ENCODE results near the gene EAPP. TPM values are rescaled to one million over a fixed set of nuclear protein-coding genes. Genes with fewer than 3 reads are reported as not detected.

EAPP gene
- total and polyA plus RNA-seq, 2 of the 4 experiments (the other 2 are of a cell fraction), result 29.9 to 32.3 TPM

DNA sequence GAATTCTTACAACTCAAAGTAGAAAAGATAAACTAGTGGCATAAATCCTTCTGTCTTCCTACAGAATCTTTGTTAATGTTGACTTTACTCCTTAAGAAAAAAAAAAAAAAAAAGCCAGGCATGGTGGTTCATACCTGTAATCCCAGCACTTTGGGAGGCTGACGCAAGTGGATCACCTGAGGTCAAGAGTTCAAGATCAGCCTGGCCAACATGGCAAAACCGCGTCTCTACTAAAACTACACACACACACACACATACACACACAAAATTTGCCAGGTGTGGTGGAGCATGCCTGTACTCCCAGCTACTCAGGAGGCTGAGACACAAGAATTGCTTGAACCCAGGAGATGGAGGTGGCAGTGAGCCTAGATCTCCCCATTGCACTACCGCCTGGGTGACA is 59.8 kb downstream of the EAPP start:
- TF ChIP-seq CTCF (conservative IDR thresholded peaks at IDR 0.05; ENCODE audit: low read depth, low read length) (no peak), CHD1 (IDR thresholded peaks at IDR 0.05; ENCODE audit: low read depth, low read length) (no peak)
- ChIA-PET CTCF (no interaction called here), POLR2A (ENCODE audit: unreplicated experiment) (no interaction called here)
- H2BK15ac ChIP-seq (ENCODE audit: low read depth, low read length), result no peak overlapping the region
- no peak overlapping the region for H3K4me2 ChIP-seq (ENCODE audit: low read depth, low read length)
- H2AK9ac ChIP-seq (replicated peaks; ENCODE audit: low read depth, low read length, poor library complexity), result no peak overlapping the region
- no peaks in the 10 kb centered on the region for H3K9me1 ChIP-seq (ENCODE audit: insufficient read depth, low read length)
- H3K56ac ChIP-seq (ENCODE audit: extremely low read depth, insufficient read depth, low read length), result no peak overlapping the region
- H2AK5ac ChIP-seq (ENCODE audit: low read depth, low read length), result no peak overlapping the region
- no peaks in the 10 kb centered on the region for H3K36me3 ChIP-seq (ENCODE audit: control insufficient read depth, insufficient read depth, low read length)
- H3K79me1 ChIP-seq (ENCODE audit: low read depth in 1 of 2, low read length in 2 of 2), result no peaks in the 10 kb centered on the region
- no peak overlapping the region for H3K27ac ChIP-seq (ENCODE audit: insufficient read depth, low read length)
- H3K4me3 ChIP-seq (ENCODE audit: insufficient read depth, low read depth, low read length), result no peak overlapping the region
- no peak overlapping the region for H4K8ac ChIP-seq (ENCODE audit: low read depth in 2 of 2, low read length in 2 of 2)
- no peak overlapping the region for H2AFZ ChIP-seq (replicated peaks; ENCODE audit: low read length, poor library complexity)
- no TSS peak for BruUV-seq (replicated peaks)
- no peak overlapping the region for H2BK5ac ChIP-seq (ENCODE audit: low read depth, low read length, poor library complexity, severe bottlenecking)
- ATAC-seq (ENCODE audit: low read depth) (no peak), DNase-seq (no peak)
- in situ Hi-C loops (cut with MboI; ENCODE audit: low sequenced_read_pairs) (no loop called here), dilution Hi-C loops (cut with HindIII; ENCODE audit: low sequenced_read_pairs, unreplicated experiment) (no loop called here), intact Hi-C loops (cut with micrococcal nuclease) (no loop called here)
- no peak overlapping the region for H3K23ac ChIP-seq (ENCODE audit: low read depth, low read length)
- no peak overlapping the region for H4K5ac ChIP-seq (ENCODE audit: low read depth, low read length)
- H2BK20ac ChIP-seq (ENCODE audit: low read depth, low read length), result no peak overlapping the region
- H3K27me3 ChIP-seq (ENCODE audit: control insufficient read depth, insufficient read depth, low read length), result no peaks in the 10 kb centered on the region
- no peak overlapping the region for H3K18ac ChIP-seq (ENCODE audit: low read depth, low read length)
- H3K14ac ChIP-seq (replicated peaks; ENCODE audit: low read depth, low read length), result no peak overlapping the region
- H3K4me1 ChIP-seq (ENCODE audit: control insufficient read depth, insufficient read depth, low read length), result no peaks in the 10 kb centered on the region
- H4K20me1 ChIP-seq (ENCODE audit: insufficient read depth, low read length), result no peaks in the 10 kb centered on the region
- no peak overlapping the region for H3K4ac ChIP-seq (ENCODE audit: low read depth, low read length)
- no peak overlapping the region for H4K91ac ChIP-seq (ENCODE audit: insufficient read depth, low read depth, low read length)
- no CpG with 5 or more reads among the region's 4 CpGs for WGBS, 2 experiments (ENCODE audit: extremely low coverage in 2 of 2, insufficient read length in 1 of 2)
- no peak overlapping the region for H2BK120ac ChIP-seq (ENCODE audit: low read depth, low read length)
- no peaks in the 10 kb centered on the region for H3K9me3 ChIP-seq (ENCODE audit: control insufficient read depth, insufficient read depth, low read length)
- no peak overlapping the region for H3K9ac ChIP-seq (ENCODE audit: low read depth, low read length)

Measured in IMR-90 (cell line).